Pancreas (tissue), 10 donors: ENCODE measurements around the gene TNFSF10. TPM values are rescaled to one million over a fixed set of nuclear protein-coding genes. Genes with fewer than 3 reads are reported as not detected.

Experiments
- ATAC-seq, 4 donors: fragments of 200-7000 bp; cut with Tn5 transposase; one replicate each; pipeline versions ENCODE4 v1.8.0 to v1.9.1; 2020; ENCODE audit warnings: mild to moderate bottlenecking in 4 of 4, moderate library complexity in 4 of 4
- DNase-seq, 6 donors: peaks; one replicate each; pipeline ENCODE4 v3.0.0-alpha.2; 2020
- FAIRE-seq: peaks from 2 replicates; lab custom pipeline; 2012; peaks lifted over from hg19 to GRCh38; lab: Jason Lieb, UNC
- H3K27ac ChIP-seq, 4 donors: fragments of 200-600 bp; sonication (generic); 1 replicate in 3 of 4; 2 replicates in 1 of 4; pipeline versions ENCODE4 v1.5.0 to v1.8.0; 2020
- H3K27me3 ChIP-seq, 4 donors: fragments of 200-600 bp; one replicate each; pipeline ENCODE4 v1.8.0; 2021
- H3K36me3 ChIP-seq, 3 donors: fragments of 200-600 bp; sonication (generic) in 1 of 3; one replicate each; pipeline versions ENCODE4 v1.5.0 to v1.8.0; 2020 to 2021
- H3K4me1 ChIP-seq, 3 donors: fragments of 200-600 bp; one replicate each; pipeline ENCODE4 v1.8.0; 2021
- H3K4me3 ChIP-seq, 4 donors: fragments of 200-600 bp; sonication (generic) in 2 of 4; one replicate each; pipeline versions ENCODE4 v1.5.0 to v1.8.0; 2020 to 2021
- H3K9me3 ChIP-seq, 4 donors: fragments of 200-600 bp; one replicate each; pipeline ENCODE4 v1.8.0; 2021
- WGBS, 2 donors: extraction: QIAGEN DNeasy Blood & Tissue Kit; methylation state at CpG; one replicate each; pipeline ENCODE4 v1.1.7; 2013; 5-methylcytosine and 5-hydroxymethylcytosine counted together
- intact Hi-C, 3 donors: fragments of 100-400 bp; cut with DNase I; formaldehyde crosslinking; loops; one replicate each; pipeline versions ENCODE4 v1.11.1 to v1.14.2; 2022
- polyA plus RNA-seq, 2 donors: library from polyadenylated mRNA; stranded (reverse); fragments of 200-250 nt; gene quantifications; one replicate each; pipeline ENCODE4 v1.2.3, GENCODE V29; 2013
- total RNA-seq, 6 donors: library from RNA; stranded (reverse); fragmentation: NEBNext Ultra II Directional in 4 of 6; extraction: Animal tissue kit (Norgen Biotek cat#: 25700) in 4 of 6; gene quantifications; one replicate each; pipeline versions ENCODE4 v1.2.1 to v1.2.4, GENCODE V29; 2021 to 2023
- TF ChIP-seq, protein P1 (sequence below), 4 donors: fragments of 200-600 bp; sonication (generic) in 3 of 4; IDR thresholded peaks; one replicate each; pipeline versions ENCODE4 v1.5.0 to v1.8.0; 2021; ENCODE audit warnings: antibody characterized with exemption in 4 of 4
- donor health status: healthy with polysubstance abuse.
- donor health status: DM: no; HTN: no; CAD: no; lungs with moderate emphysema.
- donor health status: DM: no; HTN: no; CAD: no.
- donor health status: control.
- donor health status: control.
- donor health status: Bipolar disorder and iron deficiency.
- donor health status: DM: yes; HTN: yes; CAD: no.
- donor health status: DM: no; HTN: no; CAD: no.
- donor health status: DM: no; HTN: no; CAD: no.
- donor health status: DM: yes; HTN: yes; CAD: no.

Gene TNFSF10
- total and polyA plus RNA-seq, 8 donors = 2.6 to 46.4 (median 15.5) TPM

DNA sequence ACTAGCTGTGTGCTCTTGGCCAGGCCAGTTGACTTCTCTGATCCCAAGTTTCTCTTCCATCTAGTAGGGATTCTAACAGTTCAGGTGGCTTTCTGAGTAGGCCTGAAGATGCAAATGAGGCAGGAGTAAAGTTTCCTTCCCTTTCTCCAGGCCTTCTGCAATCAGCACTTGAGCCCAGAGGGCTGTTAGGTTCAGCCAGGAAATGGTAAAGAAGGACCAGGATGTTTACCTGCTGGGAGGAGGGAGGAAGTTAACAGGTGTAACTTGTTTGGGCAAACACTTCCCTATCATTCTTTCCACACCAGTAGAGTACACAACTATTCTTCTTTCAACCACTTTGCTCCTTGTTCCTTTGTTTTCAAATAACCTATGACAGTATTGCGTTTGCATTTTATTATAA, 13.3 kb upstream of the TNFSF10 start:
- H3K9me3 ChIP-seq = no peaks in the 10 kb centered on the region
- no peak overlapping the region for H3K4me3 ChIP-seq
- H3K4me1 ChIP-seq = peaks cover 0 to 3% (median 0%) of the 10 kb centered on the region in 3 donors
- intact Hi-C loops = no loop called here
- FAIRE-seq (no peak), DNase-seq (no peak), ATAC-seq (peak in 3 of 4 donors; percentile 31 to 60 (median 55))
- no peaks in the 10 kb centered on the region for H3K27me3 ChIP-seq
- WGBS, 2 donors = 95 to 100% methylated on average over 1 of the region's 1 CpG
- no peak overlapping the region for H3K27ac ChIP-seq
- TF ChIP-seq, protein P1, sequence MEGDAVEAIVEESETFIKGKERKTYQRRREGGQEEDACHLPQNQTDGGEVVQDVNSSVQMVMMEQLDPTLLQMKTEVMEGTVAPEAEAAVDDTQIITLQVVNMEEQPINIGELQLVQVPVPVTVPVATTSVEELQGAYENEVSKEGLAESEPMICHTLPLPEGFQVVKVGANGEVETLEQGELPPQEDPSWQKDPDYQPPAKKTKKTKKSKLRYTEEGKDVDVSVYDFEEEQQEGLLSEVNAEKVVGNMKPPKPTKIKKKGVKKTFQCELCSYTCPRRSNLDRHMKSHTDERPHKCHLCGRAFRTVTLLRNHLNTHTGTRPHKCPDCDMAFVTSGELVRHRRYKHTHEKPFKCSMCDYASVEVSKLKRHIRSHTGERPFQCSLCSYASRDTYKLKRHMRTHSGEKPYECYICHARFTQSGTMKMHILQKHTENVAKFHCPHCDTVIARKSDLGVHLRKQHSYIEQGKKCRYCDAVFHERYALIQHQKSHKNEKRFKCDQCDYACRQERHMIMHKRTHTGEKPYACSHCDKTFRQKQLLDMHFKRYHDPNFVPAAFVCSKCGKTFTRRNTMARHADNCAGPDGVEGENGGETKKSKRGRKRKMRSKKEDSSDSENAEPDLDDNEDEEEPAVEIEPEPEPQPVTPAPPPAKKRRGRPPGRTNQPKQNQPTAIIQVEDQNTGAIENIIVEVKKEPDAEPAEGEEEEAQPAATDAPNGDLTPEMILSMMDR (IDR thresholded peaks at IDR 0.05) = no peak
- H3K36me3 ChIP-seq = no peaks in the 10 kb centered on the region

GRCh38 chr3:172530566-172530965, 7.3 kb upstream of the TNFSF10 start:
- WGBS, 2 donors = 72 to 79% methylated on average over 2 of the region's 2 CpGs
- no peaks in the 10 kb centered on the region for H3K9me3 ChIP-seq

GRCh38 chr3:172530101-172530561, 6.9 kb upstream of the TNFSF10 start:
- ATAC-seq (no peak), DNase-seq (no peak), FAIRE-seq (no peak)
- TF ChIP-seq, protein P1 (IDR thresholded peaks at IDR 0.05) = no peak
- WGBS, 2 donors = 92 to 97% methylated on average over 2 of the region's 2 CpGs
- intact Hi-C loops = no loop called here
- H3K9me3 ChIP-seq = no peaks in the 10 kb centered on the region
- H3K4me3 ChIP-seq = no peak overlapping the region
- no peaks in the 10 kb centered on the region for H3K4me1 ChIP-seq
- H3K36me3 ChIP-seq = no peaks in the 10 kb centered on the region
- H3K27me3 ChIP-seq = no peaks in the 10 kb centered on the region
- no peak overlapping the region for H3K27ac ChIP-seq

More at GRCh38 chr3:172530566-172530965, 7.3 kb upstream of the TNFSF10 start:
- Histone ChIP-seq H3K27me3 (no peaks in the 10 kb centered on the region), H3K4me1 (no peaks in the 10 kb centered on the region), H3K27ac (no peak overlapping the region), H3K4me3 (no peak overlapping the region), H3K36me3 (no peaks in the 10 kb centered on the region)
- DNase-seq = no peak
- peak in 3 of 4 donors; percentile 36 to 73 (median 59) for ATAC-seq
- no peak for FAIRE-seq
- intact Hi-C loops = no loop called here
- TF ChIP-seq, protein P1 (IDR thresholded peaks at IDR 0.05) = no peak

DNA sequence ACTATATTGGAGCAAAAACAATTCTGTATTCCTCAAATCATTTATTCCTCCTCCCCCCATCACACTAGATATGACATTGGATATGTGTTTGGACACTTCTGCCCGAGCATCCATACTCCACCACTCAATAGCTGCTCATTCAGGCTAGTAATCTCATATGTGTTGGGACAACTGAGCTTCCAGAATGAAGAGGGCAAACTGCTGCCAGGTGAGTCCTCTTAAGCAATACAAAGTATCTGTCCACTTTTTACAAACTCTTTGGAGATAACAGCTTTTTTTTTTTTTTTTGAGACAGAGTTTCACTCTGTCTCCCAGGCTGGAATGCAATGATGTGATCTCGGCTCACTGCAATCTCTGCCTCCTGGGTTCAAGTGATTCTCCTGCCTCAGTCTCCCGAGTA, 5.4 kb upstream of the TNFSF10 start:
- DNase-seq (no peak), FAIRE-seq (no peak), ATAC-seq (no peak)
- Histone ChIP-seq H3K27me3 (no peaks in the 10 kb centered on the region), H3K9me3 (no peaks in the 10 kb centered on the region), H3K36me3 (no peaks in the 10 kb centered on the region), H3K4me1 (peaks cover 0 to 2% (median 0%) of the 10 kb centered on the region in 3 donors), H3K4me3 (no peak overlapping the region), H3K27ac (no peak overlapping the region)
- intact Hi-C loops = no loop called here
- WGBS, 2 donors = 85 to 91% methylated on average over 3 of the region's 3 CpGs
- TF ChIP-seq, protein P1 (IDR thresholded peaks at IDR 0.05) = no peak

- WGBS, 2 donors = 89 to 95% methylated on average over 2 of the region's 2 CpGs
- FAIRE-seq = no peak
These were observed 4.1 kb upstream of the TNFSF10 start for GRCh38 chr3:172527306-172527705.

More at GRCh38 chr3:172527306-172527705, 4.1 kb upstream of the TNFSF10 start:
- TF ChIP-seq, protein P1 (IDR thresholded peaks at IDR 0.05) = no peak
- Histone ChIP-seq H3K27me3 (no peaks in the 10 kb centered on the region), H3K36me3 (no peaks in the 10 kb centered on the region), H3K4me1 (peaks cover 0 to 3% (median 0%) of the 10 kb centered on the region in 3 donors), H3K27ac (no peak overlapping the region), H3K9me3 (no peaks in the 10 kb centered on the region), H3K4me3 (no peak overlapping the region)
- ATAC-seq = no peak
- intact Hi-C loops = no loop called here
- no peak for DNase-seq
